Neural progenitor cell (in vitro differentiated cells): ENCODE results near the gene CFAP97D1. TPM values are rescaled to one million over a fixed set of nuclear protein-coding genes. Genes with fewer than 3 reads are reported as not detected.
A peak's percentile ranks its signal among the peaks of the same experiment; 100 is the strongest.

Experiments
- DNase-seq: peaks from one replicate; pipeline ENCODE4 v3.0.0-alpha.2; 2016; ENCODE audit warnings: low spot score
- H2AFZ ChIP-seq: fragments of 200-600 bp; sonication (generic); replicated peaks from 2 replicates; pipeline ENCODE4 v1.6.1; 2016; ENCODE audit warnings: antibody characterized with exemption
- H3F3A ChIP-seq: fragments of 200-600 bp; sonication (generic); 2 replicates; pipeline ENCODE4 v1.6.1; 2016; ENCODE audit warnings: antibody characterized with exemption, low read depth
- H3K27ac ChIP-seq: fragments of 200-600 bp; sonication (generic); 2 replicates; pipeline ENCODE4 v1.5.1; 2016; ENCODE audit warnings: mild to moderate bottlenecking
- H3K27me3 ChIP-seq: fragments of 200-600 bp; sonication (generic); 2 replicates; pipeline ENCODE4 v1.6.1; 2016; ENCODE audit warnings: mild to moderate bottlenecking, moderate library complexity
- H3K36me3 ChIP-seq: fragments of 200-600 bp; sonication (generic); 2 replicates; pipeline ENCODE4 v1.5.1; 2016
- H3K4me1 ChIP-seq: fragments of 200-600 bp; sonication (generic); 2 replicates; pipeline ENCODE4 v1.6.1; 2016; ENCODE audit warnings: mixed run types
- H3K4me2 ChIP-seq: fragments of 200-600 bp; sonication (generic); 2 replicates; pipeline ENCODE4 v1.6.1; 2016
- H3K4me3 ChIP-seq: fragments of 200-600 bp; sonication (generic); 2 replicates; pipeline ENCODE4 v1.5.1; 2016
- H3K79me2 ChIP-seq: fragments of 200-600 bp; sonication (generic); 2 replicates; pipeline ENCODE4 v1.6.1; 2016; ENCODE audit warnings: low read depth
- H3K9ac ChIP-seq: fragments of 200-600 bp; sonication (generic); 2 replicates; pipeline ENCODE4 v1.6.1; 2016
- H3K9me3 ChIP-seq: fragments of 200-600 bp; sonication (generic); 2 replicates; pipeline ENCODE4 v1.5.1; 2016; ENCODE audit warnings: low read depth
- H4K20me1 ChIP-seq: fragments of 200-600 bp; sonication (generic); 2 replicates; pipeline ENCODE4 v1.6.1; 2016; ENCODE audit warnings: low read depth
- H3K27ac Mint-ChIP-seq: 3 replicates; pipeline ENCODE4 v1.8.0; 2021; ENCODE audit warnings: mixed read lengths
- H3K27me3 Mint-ChIP-seq: 2 replicates; pipeline ENCODE4 v1.8.0; 2022; ENCODE audit warnings: low read depth, mild to moderate bottlenecking, inconsistent platforms, moderate library complexity, mixed read lengths; ENCODE audit not compliant: insufficient read depth
- H3K36me3 Mint-ChIP-seq: 3 replicates; pipeline ENCODE4 v1.8.0; 2021; ENCODE audit warnings: mixed read lengths
- H3K4me1 Mint-ChIP-seq: 3 replicates; pipeline ENCODE4 v1.8.0; 2021; ENCODE audit warnings: mixed read lengths
- H3K4me3 Mint-ChIP-seq: 3 replicates; pipeline ENCODE4 v1.8.0; 2021; ENCODE audit warnings: mild to moderate bottlenecking, moderate library complexity, mixed read lengths
- H3K9me3 Mint-ChIP-seq: 3 replicates; pipeline ENCODE4 v1.8.0; 2020; ENCODE audit warnings: mixed read lengths
- EZH2 ChIP-seq: fragments of 200-600 bp; sonication (generic); IDR thresholded peaks from 2 replicates; pipeline ENCODE4 v1.6.1; 2017; ENCODE audit warnings: antibody characterized with exemption, mild to moderate bottlenecking, moderate library complexity
- EZH2phosphoT487 ChIP-seq: fragments of 200-600 bp; sonication (generic); IDR thresholded peaks from 2 replicates; pipeline ENCODE4 v1.6.1; 2017; ENCODE audit warnings: antibody characterized with exemption
- total RNA-seq: library from RNA; depleted of rRNA; stranded (reverse); fragments of >200 nt; gene quantifications from 2 replicates; pipeline ENCODE4 v1.2.3, GENCODE V29; 2015; ENCODE audit warnings: low replicate concordance
- TF ChIP-seq, protein P1 (sequence below): fragments of 200-600 bp; sonication (generic); IDR thresholded peaks from 2 replicates; pipeline ENCODE4 v1.5.1; 2017; ENCODE audit warnings: antibody characterized with exemption, mild to moderate bottlenecking

The CFAP97D1 gene
- total RNA-seq, 1 donor from 2014 or later: not detected

DNA sequence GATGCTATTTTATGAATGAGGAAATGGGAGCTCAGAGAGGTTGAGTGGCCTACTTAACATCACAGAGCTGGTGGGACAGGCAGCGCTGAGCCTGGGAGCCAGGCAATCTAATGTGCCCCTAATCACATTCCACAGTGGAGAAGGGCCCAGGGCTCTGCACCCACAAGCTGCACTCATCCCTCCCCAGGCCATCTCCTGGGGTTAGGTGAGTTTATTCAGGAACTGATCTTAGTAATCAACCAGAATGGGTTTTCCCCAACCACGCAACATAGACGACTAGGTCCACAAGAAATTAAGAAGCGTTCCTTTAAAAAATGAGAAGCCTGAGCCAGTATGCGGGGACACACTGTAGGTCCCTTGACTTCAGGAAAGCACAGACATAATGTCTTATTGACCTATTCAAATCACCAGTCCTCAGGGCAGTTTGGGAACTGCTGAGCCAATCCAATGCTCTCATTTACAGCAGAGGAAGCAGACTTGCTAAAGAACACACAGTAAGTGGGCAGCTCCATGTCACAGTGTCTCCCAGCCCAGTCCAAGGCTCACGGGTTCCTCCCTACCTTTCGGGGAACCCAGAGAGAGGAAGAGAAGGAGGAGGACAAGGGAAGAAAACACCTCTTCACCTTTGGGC, 50.4 kb downstream of the CFAP97D1 start:
- H4K20me1 ChIP-seq: no peaks in the 10 kb centered on the region
- Mint-ChIP-seq H3K27me3 (peaks cover 22% of the 10 kb centered on the region), H3K27ac (no peak overlapping the region), H3K4me3 (peak overlapping the region; percentile 81), H3K4me1 (peaks cover 26% of the 10 kb centered on the region), H3K9me3 (peaks cover 10% of the 10 kb centered on the region), H3K36me3 (peaks cover 7% of the 10 kb centered on the region)
- H3K4me2 ChIP-seq: no peak overlapping the region
- peaks cover 20% of the 10 kb centered on the region for H3F3A ChIP-seq
- TF ChIP-seq, protein P1, sequence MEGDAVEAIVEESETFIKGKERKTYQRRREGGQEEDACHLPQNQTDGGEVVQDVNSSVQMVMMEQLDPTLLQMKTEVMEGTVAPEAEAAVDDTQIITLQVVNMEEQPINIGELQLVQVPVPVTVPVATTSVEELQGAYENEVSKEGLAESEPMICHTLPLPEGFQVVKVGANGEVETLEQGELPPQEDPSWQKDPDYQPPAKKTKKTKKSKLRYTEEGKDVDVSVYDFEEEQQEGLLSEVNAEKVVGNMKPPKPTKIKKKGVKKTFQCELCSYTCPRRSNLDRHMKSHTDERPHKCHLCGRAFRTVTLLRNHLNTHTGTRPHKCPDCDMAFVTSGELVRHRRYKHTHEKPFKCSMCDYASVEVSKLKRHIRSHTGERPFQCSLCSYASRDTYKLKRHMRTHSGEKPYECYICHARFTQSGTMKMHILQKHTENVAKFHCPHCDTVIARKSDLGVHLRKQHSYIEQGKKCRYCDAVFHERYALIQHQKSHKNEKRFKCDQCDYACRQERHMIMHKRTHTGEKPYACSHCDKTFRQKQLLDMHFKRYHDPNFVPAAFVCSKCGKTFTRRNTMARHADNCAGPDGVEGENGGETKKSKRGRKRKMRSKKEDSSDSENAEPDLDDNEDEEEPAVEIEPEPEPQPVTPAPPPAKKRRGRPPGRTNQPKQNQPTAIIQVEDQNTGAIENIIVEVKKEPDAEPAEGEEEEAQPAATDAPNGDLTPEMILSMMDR: no peak
- TF ChIP-seq EZH2phosphoT487: no peak
- TF ChIP-seq EZH2: no peak
- H3K4me1 ChIP-seq: peaks cover 8% of the 10 kb centered on the region
- no peak overlapping the region for H3K9ac ChIP-seq
- no peak for DNase-seq
- H3K9me3 ChIP-seq: no peaks in the 10 kb centered on the region
- H3K27ac ChIP-seq: no peak overlapping the region
- no peaks in the 10 kb centered on the region for H3K79me2 ChIP-seq
- H3K4me3 ChIP-seq: no peak overlapping the region
- H3K36me3 ChIP-seq: no peaks in the 10 kb centered on the region
- H3K27me3 ChIP-seq: peaks cover 39% of the 10 kb centered on the region
- H2AFZ ChIP-seq: no peak overlapping the region

DNA sequence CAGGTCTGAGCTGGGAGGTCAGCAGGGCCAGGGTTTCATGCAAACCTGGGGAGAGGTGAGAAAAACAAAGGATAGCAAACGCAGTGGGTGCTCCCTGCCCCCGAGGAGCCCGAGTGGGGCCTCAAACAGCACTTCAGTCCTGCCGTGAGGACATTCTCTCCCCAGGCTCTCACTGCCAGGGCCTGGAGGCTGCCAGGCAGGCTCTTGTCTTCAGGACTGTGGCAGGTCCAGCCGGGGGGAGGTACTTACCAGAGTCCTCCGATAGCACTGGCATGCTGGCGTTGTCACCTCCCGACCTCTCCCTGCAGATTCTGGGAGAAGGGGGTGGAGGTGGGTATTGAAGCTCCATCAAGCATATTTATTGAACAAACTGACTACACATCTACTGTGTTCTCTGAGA, 51.4 kb downstream of the CFAP97D1 start:
- H3K4me1 Mint-ChIP-seq: peaks cover 26% of the 10 kb centered on the region
- H3K36me3 Mint-ChIP-seq: peaks cover 7% of the 10 kb centered on the region
- Histone ChIP-seq H2AFZ (no peak overlapping the region), H3F3A (peaks cover 20% of the 10 kb centered on the region), H3K79me2 (no peaks in the 10 kb centered on the region), H3K27me3 (peaks cover 44% of the 10 kb centered on the region), H3K36me3 (no peaks in the 10 kb centered on the region), H3K9me3 (no peaks in the 10 kb centered on the region), H3K4me3 (no peak overlapping the region), H3K4me2 (no peak overlapping the region), H3K27ac (no peak overlapping the region), H3K9ac (no peak overlapping the region), H3K4me1 (peaks cover 8% of the 10 kb centered on the region), H4K20me1 (no peaks in the 10 kb centered on the region)
- H3K4me3 Mint-ChIP-seq: peak overlapping the region; percentile 88
- H3K27ac Mint-ChIP-seq: no peak overlapping the region
- DNase-seq: peak; percentile 27
- H3K9me3 Mint-ChIP-seq: peaks cover 10% of the 10 kb centered on the region
- peaks cover 22% of the 10 kb centered on the region for H3K27me3 Mint-ChIP-seq
- TF ChIP-seq EZH2 (no peak), EZH2phosphoT487 (no peak)
- TF ChIP-seq, protein P1: no peak

- TF ChIP-seq EZH2phosphoT487: no peak
- peak; percentile 38 for TF ChIP-seq EZH2
- peak overlapping the region; percentile 88 for H3K4me3 Mint-ChIP-seq
- Histone ChIP-seq H3K79me2 (no peaks in the 10 kb centered on the region), H3K27me3 (peaks cover 44% of the 10 kb centered on the region), H4K20me1 (no peaks in the 10 kb centered on the region), H3K27ac (no peak overlapping the region), H3K4me3 (peak overlapping the region; percentile 78), H2AFZ (peak overlapping the region; percentile 92), H3K4me2 (peak overlapping the region; percentile 83), H3K9ac (no peak overlapping the region), H3K9me3 (no peaks in the 10 kb centered on the region), H3K4me1 (peaks cover 8% of the 10 kb centered on the region), H3K36me3 (no peaks in the 10 kb centered on the region), H3F3A (peaks cover 20% of the 10 kb centered on the region)
- peaks cover 26% of the 10 kb centered on the region for H3K4me1 Mint-ChIP-seq
- H3K27ac Mint-ChIP-seq: no peak overlapping the region
- peaks cover 10% of the 10 kb centered on the region for H3K9me3 Mint-ChIP-seq
- peaks cover 22% of the 10 kb centered on the region for H3K27me3 Mint-ChIP-seq
- peak; percentile 57 for DNase-seq
- peaks cover 7% of the 10 kb centered on the region for H3K36me3 Mint-ChIP-seq
Measured at GRCh38 chr17:43832168-43832975, 52.1 kb downstream of the CFAP97D1 start.
